CD4-positive, alpha-beta T cell treated with Interferon alpha-2 for 1 hour (primary cell): ENCODE results near the gene SPEN.
"Not testable (repeated sequence)": the region's sequence is repeated elsewhere in the genome, so short reads cannot be mapped to it uniquely, and the experiment has no call there.

ENCODE experiments used
- DNase-seq, 2 donors: peaks; one replicate each; pipeline ENCODE4 v3.0.0-alpha.2; 2020 to 2022

Gene SPEN

DNA sequence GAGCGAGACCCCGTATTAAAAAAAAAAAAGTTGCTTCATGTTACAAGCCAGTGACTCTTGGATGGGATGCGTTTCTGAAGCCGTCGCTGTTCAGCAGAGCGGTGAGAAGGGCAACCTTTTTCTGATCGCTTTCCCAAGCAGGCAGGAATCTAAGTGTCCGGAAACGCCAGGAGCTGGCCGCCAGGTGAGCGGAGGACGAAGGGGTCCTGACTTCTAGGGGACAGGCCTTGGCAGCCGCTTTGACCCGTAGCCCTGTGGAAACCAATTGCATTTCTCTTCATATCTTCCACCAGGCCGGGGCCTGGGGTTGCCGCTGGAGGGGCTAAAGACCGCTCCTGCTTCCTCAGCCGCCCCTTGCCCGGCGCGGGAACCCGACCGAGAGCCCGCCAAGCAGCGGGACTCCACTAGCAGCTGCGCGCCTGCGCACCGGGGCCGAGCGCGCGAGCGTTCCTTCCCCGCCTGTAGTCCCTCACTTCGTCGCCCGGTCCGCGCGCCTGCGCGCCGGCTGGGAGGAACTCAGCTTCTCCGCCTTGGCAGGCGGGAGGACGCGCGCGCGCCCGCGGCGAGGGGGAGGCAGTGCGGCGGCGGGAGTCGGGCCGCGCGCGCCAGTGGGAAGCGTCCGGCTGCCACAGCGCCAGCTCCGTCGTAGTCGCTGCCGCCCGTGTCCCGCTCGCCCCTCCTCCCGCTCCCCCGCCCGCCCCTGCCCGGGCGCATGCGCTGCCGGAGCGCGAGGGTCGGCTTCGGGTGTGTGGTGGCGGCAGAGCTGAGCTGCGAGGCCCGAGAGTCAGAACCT, at the start of gene SPEN:
Gene SPEN, plus strand, starts transcription at position 608 of the 793 bp plus-strand sequence. CDS start 361 bp downstream, outside the sequence.
- DNase-seq, result peak; percentile 99

GRCh38 chr1:15799004-15799867, 48.3 kb upstream of the SPEN start:
- no peak for DNase-seq

- no peak for DNase-seq
Measured at GRCh38 chr1:15799928-15800835, 47.3 kb upstream of the SPEN start.

DNA sequence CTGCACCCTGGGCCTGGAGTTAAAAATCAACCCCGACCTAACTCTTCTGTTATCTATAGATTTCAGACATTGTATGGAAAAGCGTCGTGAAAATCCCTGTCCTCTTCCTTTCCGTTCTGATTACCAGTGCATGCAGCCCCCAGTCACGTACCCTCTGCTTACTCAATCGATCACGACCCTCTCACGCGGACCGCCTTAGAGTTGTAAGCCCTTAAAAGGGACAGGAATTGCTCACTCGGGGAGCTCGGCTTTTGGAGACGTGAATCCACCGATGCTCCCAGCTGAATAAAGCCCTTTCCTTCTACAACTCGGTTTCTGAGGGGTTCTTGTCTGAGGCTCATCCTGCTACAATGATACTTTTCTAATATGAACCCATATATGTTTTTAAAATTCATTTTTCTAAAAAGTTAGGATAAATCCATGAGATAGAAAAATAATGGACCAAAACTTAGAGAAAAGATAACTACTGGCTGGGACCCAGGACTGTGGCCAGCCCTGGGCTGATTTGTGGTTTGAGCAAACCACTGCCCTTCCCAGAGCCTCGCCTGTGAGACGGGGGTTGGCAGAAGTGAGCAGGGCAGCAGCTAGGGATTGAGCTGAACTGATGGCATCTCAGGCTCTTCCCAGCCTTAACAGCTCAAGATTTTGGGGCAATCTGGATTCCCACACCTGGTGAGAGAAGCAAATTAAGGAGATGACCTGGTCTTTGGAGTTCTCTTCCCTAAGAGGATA, 45.1 kb upstream of the SPEN start:
- DNase-seq, result no peak

DNA sequence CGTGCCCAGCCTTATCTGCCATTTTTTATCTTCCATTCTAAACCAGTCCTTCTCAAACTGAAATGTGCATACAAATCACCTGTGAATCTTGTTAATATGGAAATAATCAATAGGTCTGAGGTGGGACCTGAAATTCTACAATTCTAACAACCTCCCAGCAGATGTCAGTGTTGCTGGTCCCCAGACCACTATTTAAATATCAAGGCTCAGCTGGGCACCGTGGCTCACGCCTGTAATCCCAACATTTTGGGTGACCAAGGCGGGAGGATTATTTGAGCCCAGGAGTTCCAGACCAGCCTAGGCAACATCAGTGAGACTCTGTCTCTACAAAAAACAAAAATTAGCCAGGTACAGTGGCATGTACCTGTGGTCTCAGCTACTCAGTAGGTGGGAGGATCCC, 44.1 kb upstream of the SPEN start:
- DNase-seq, result peak; percentile 7 to 43

DNA sequence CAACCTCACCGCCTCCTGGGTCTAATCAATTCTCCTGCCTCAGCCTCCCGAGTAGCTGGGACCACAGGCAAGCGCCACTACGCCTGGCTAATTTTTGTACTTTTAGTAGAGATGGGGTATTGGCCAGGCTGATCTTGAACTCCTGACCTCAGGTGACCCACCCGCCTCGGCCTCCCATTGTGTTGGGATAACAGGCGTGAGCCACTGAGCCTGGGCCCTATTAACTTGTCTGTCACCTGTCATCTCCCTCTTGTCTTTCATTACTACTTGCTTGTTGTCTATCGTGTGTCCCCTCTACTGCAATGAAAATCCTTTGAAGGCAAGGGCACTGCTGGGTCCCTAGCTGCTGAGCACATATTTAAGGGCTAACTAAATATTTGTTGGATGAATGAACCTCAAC, 43.4 kb upstream of the SPEN start:
- no peak for DNase-seq

DNA sequence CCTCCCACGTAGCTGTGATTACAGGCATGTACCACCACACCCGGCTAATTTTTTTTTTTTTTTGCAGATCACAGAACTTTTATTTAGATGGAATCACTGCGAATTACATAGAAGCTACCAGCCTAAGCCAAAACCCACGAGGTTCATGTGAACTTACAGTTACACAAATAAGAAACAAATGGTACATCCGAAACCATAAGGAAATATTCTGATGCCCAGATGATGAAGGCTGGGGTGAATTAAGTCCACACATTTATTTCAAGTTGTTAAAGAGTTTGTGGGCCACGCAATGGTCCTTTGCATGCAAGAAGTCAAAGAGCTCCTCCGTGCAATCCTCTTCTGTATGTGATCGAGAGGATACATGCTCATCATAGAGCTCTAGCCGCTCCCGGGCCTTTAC, 40.4 kb upstream of the SPEN start:
- no peak for DNase-seq

DNA sequence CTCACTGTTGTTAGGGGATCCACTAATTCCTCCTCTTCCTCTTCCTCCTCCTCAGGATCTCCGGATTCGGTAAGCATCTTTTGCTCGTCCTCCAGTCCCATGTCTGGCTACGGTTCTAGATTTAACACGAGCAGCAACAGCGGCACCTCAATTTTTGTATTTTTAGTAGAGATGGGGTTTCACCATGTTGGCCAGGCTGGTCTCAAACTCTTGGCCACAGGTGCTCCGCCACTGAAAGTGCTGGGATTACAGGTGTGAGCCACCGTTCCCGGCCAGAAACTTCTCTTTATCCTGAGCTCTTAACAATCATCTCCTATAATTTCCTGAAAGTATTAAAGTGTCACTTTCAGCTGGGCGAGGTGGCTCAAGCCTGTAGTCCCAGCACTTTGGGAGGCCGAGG, 40.0 kb upstream of the SPEN start, which contains the start of gene UQCRHL:
Gene UQCRHL, minus strand, starts transcription at position 101 of the 400 bp plus-strand sequence. Its CDS starts 0 bp downstream, at position 101.
- DNase-seq, result not testable (repeated sequence)

DNA sequence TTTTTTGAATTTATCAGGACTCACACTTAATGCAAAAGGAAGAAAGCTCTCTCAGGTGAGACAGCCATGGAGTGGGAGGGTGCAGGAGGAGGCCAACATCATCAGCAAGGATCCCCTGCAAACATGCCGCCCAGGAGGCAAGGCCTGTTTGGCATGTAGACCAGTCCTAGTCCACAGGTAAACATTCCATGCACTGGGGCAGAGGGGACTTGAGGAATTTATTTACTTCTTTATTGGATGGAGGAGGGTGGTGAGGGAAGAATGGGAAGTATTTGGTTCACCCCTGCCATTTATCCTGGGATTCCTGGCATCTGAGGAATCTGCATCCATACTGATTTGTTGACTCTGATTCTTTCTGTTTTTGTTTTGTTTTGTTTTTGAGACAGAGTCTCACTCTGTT, 38.6 kb upstream of the SPEN start:
- no peak for DNase-seq

DNA sequence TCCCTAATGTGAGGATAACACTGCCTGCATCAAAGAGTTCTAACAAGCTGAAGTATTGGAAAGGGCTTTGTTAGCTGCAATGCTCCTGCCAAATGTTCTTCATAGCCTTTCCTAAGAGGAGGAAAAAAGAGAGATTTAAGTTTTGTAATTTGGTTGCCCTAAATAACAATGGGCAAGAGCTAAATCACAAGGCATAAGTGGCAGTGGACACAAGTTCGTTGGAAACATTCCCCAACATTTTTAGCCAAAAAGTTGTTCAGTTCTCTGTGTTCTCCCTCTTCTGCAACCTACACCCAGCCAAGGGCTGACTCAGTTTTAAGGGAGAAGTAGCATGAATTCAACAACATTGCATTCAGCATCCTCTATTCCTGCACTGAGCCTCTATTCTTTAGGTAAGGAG, 37.4 kb upstream of the SPEN start:
- no peak for DNase-seq

DNA sequence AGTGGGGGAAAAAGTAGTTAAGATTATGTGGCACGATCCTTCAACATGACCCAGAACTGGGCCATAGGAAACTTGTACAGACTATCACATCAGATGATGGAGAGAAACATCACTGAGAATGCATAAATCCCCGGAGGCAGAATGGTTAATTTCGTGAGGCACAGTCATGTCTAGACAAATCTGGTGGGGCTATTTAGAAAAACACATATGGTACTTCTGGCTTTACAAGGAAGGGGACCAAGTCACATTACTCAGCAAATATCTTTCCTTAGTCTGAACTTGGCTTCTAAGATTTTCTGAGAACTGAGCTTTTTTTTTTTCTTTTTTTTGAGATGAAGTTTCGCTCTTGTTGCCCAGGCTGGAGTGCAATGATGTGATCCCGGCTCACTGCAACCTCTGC, 30.8 kb upstream of the SPEN start:
- DNase-seq, result no peak

GRCh38 chr1:15820478-15820877, 27.0 kb upstream of the SPEN start:
- no peak for DNase-seq

- no peak for DNase-seq
Measured at GRCh38 chr1:15825800-15826199, 21.7 kb upstream of the SPEN start.

GRCh38 chr1:15826810-15827507, 20.5 kb upstream of the SPEN start:
- no peak for DNase-seq

DNA sequence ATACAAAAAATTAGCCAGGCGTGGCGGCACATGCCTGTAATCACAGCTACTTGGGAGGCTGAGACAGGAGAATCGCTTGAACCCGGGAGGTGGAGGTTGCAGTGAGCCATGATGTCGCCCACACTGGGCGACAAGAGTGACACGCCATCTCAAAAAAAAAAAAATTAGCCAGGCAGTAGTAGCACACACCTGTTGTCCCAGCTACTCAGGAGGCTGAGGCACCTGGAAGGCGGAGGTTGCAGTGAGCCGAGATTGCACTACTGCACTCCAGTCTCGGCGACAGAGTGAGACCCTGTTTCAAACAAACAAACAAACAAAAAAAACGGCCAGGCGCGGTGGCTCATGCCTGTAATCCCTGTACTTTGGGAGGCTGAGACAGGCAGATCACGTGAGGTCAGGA, 19.9 kb upstream of the SPEN start:
- not testable (repeated sequence) for DNase-seq

DNA sequence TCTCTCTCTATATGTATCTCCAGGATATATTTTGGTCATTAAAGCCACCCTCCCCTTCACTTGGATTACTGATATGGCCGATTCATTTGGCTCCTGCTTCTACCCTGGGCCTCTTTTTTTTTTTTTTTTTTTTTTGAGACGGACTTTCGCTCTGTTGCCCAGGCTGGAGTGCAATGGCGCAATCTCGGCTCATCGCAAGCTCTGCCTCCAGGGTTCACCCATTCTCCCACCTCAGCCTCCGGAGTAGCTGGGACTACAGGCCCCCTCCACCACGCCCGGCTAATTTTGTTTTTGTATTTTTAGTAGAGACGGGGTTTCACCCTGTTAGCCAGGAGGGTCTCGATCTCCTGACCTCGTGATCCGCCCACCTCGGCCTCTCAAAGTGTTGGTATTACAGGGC, 18.6 kb upstream of the SPEN start:
- DNase-seq, result not testable (repeated sequence)

DNA sequence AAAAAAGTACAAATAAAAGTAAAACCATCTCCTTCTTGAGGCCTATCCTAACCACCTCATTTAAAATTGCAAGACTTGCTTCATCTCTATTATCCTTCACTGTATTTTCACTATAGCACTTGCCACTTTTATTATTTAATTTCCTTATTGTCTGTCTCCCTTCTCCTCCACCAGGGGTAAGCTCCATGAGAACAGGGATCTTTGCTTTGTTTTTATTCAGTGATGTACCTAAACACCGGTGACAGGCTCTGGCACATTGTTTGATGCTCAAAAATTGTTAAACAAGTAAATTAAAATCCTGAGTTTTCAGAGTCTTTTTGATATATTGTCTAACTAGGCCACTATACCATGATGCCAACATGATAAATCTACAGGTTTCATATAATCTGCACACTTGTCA, 17.2 kb upstream of the SPEN start:
- no peak for DNase-seq

DNA sequence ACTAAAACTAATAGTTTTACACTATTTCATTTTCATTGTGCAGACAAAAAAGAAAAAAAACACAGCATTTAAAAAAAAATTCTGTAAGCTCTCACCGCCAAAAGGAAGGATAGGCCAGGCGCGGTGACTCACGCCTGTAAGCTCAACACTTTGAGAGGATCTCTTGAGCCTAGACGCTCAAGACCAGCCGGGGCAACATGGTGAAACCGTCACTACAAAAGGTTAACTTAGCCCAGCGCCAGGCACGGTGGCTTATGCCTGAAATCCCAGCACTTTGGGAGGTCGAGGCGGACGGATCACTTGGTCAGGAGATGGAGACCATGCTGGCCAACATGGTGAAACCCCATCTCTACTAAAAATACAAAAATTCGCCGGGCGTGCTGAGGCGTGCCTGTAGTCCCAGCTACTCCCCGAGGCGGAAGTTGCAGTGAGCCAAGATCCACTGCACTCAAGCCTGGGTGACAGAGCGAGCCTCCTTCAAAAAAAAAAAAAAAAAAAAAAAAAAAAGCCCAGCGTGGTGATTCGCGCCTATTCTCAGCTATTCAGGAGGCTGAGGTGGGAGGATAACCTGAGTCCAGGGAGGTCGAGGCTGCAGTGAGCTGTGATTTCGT, 14.3 kb upstream of the SPEN start:
- DNase-seq, result peak; percentile 47 to 67

DNA sequence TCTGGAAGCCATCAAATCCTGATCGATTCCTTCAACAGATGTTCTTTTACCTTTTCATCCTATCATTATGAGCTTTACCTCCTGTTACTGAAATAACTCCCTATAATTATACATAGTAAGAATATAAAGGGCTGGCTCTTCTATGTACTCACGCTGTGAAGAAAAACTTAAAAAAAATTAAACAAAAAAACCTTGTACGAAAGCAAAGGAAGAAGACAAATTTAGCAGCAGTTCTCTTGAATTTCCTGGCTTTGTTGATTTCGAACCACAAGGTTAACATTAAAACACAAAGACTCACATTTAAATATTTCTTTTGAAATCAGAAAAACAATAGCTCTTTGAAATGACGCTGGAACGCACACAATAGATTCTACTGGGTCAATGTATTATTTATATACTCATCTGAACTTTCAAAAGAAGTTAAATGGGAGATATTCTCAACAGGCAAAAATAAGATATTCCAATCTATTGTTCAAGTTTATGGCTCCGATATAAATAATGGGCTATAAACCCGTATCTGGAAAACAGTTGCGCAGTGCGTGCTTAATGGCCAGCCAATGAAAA, 13.6 kb upstream of the SPEN start:
- no peak for DNase-seq

DNA sequence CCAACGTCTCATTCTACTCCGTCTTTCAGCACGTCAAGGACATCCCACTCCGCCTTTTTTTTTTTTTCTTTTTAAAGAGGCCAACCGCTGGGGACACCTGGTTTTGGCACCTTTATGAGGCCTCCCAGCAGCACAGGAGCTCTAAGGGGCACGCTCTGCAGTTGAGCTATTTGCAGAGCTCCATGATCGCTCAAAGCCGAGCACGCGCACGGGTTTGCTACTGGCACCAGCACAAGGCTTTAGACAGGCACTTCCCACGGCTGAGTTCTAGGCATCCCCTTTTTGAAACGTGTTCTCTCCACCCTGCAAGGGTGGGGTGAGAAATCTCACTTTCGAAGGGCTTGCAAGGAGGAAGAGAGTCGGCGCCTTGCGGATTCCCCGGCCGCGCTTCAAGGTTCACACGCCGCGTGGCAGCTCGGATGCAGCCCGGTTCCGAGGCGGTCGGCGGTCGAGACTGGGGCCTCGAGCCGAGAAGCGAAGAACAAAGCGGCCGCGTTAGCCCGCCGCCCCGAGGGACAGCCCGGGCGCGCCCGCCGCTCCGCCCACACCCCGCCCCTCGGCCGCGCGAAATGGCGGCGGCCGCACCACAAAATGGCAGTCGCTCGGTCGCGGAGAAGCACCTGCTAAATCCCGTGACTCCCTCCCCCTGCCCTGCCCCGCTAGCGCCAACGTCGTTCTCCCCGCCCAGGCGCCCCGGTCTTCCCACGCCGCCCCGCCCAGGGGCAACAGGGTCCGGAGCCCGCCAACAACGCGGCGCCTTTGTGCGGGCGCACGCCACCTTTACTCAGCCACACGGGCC, 12.9 kb upstream of the SPEN start:
- peak; percentile 87 to 91 for DNase-seq
